WTC11 (cell line): ENCODE measurements around the gene BMP2.

Source experiments
- CREM ChIP-seq: sonication (generic); formaldehyde crosslinking; IDR thresholded peaks from 2 replicates; pipeline ENCODE4 v1.8.1; 2022; ENCODE audit warnings: mild to moderate bottlenecking, missing genetic modification reagents, moderate library complexity
- CTCF ChIP-seq: fragments of 200-600 bp; IDR thresholded peaks from 2 replicates; pipeline ENCODE4 v1.8.0; 2022; ENCODE audit warnings: antibody characterized with exemption
- TEAD4 ChIP-seq: sonication (generic); formaldehyde crosslinking; IDR thresholded peaks from 2 replicates; pipeline ENCODE4 v1.8.0; 2022; ENCODE audit warnings: mild to moderate bottlenecking, missing genetic modification reagents

GRCh38 chr20:6718662-6719368, 48.7 kb upstream of the BMP2 start:
- TF ChIP-seq TEAD4 (no peak), CREM (CRISPR knock-in tag) (no peak), CTCF (no peak)
